K562 (cell line): ENCODE results near the gene WASL. TPM values are rescaled to one million over a fixed set of nuclear protein-coding genes. Genes with fewer than 3 reads are reported as not detected.

ENCODE experiments used
- ATAC-seq: fragments of 200-7000 bp; cut with Tn5 transposase; 3 replicates; pipeline ENCODE4 v1.9.1; 2020; ENCODE audit warnings: moderate library complexity
- BruUV-seq: library from RNA; stranded (reverse); fragments of 400-500 nt; replicated peaks from 2 replicates; lab custom pipeline; 2021; lab: Mats Ljungman, UMichigan
- CTCF ChIA-PET: fragments of 300-600 bp; formaldehyde crosslinking; extraction: SDS; loops from one replicate; lab custom pipeline; 2021; ENCODE audit warnings: low intra/inter-chr PET ratio; lab: Yijun Ruan, JAX
- POLR2A ChIA-PET: fragments of 300-600, 350-650 bp; sonication (Branson Sonifier 250); formaldehyde crosslinking; extraction: SDS; loops from one replicate; lab custom pipeline; 2021; ENCODE audit warnings: antibody characterized with exemption, inconsistent platforms; lab: Yijun Ruan, JAX
- DNase-seq, 4 experiments: peaks; one replicate each; pipeline versions ENCODE4 v3.0.0 to v3.0.0-alpha.2; 2011 to 2018; ENCODE audit warnings: low spot score in 3 of 4, mixed read lengths in 3 of 4; ENCODE audit errors: extremely low read depth in 1 of 4
- FAIRE-seq: peaks from 2 replicates; lab custom pipeline; 2011; peaks lifted over from hg19 to GRCh38; lab: Jason Lieb, UNC
- H2AFZ ChIP-seq: 2 replicates; pipeline ENCODE4 v1.6.0; 2011; ENCODE audit warnings: low read depth, low read length, control low read depth, inconsistent platforms
- H3K27ac ChIP-seq: fragments of 200-600 bp; 3 replicates; pipeline ENCODE4 v1.8.0; 2011; ENCODE audit warnings: low read depth, mild to moderate bottlenecking, control low read depth, inconsistent platforms, low read length, moderate library complexity, mixed read lengths; ENCODE audit errors: extremely low read depth
- H3K27me3 ChIP-seq, 2 experiments: fragments of 300-600 bp in 1 of 2; 2 replicates in 1 of 2; 3 replicates in 1 of 2; pipeline versions ENCODE4 v1.6.0 to v1.8.0; 2011; ENCODE audit warnings: inconsistent platforms in 2 of 2, low read length in 2 of 2, mild to moderate bottlenecking in 1 of 2, mixed read lengths in 1 of 2, moderate library complexity in 1 of 2; ENCODE audit not compliant: control insufficient read depth in 2 of 2, insufficient read depth in 2 of 2
- H3K36me3 ChIP-seq: fragments of 300-600 bp; 3 replicates; pipeline ENCODE4 v1.8.0; 2011; ENCODE audit warnings: mild to moderate bottlenecking, low read length, inconsistent platforms; ENCODE audit not compliant: control insufficient read depth, insufficient read depth
- H3K4me1 ChIP-seq, 2 experiments: fragments of 200-600 bp in 1 of 2; replicated peaks in 1 of 2; 2 replicates in 1 of 2; 3 replicates in 1 of 2; pipeline versions ENCODE4 v1.5.1 to v1.8.0; 2011; ENCODE audit warnings: inconsistent platforms in 2 of 2, low read length in 2 of 2, mild to moderate bottlenecking in 1 of 2, mixed read lengths in 1 of 2, moderate library complexity in 1 of 2; ENCODE audit not compliant: control insufficient read depth in 2 of 2, insufficient read depth in 2 of 2
- H3K4me2 ChIP-seq: 2 replicates; pipeline ENCODE4 v1.6.1; 2011; ENCODE audit warnings: low read length, control low read depth, inconsistent platforms, mixed read lengths; ENCODE audit not compliant: insufficient read depth
- H3K4me3 ChIP-seq: fragments of 200-600 bp; sonication (generic), shearing (Covaris generic); 2 replicates; pipeline ENCODE4 v1.5.1; 2016; ENCODE audit warnings: control low read depth, inconsistent platforms
- H3K79me2 ChIP-seq: fragments of 200-600 bp; 3 replicates; pipeline ENCODE4 v1.8.0; 2011; ENCODE audit warnings: low read length, inconsistent platforms; ENCODE audit not compliant: control insufficient read depth, insufficient read depth
- H3K9ac ChIP-seq, 2 experiments: 2 replicates each; pipeline versions ENCODE4 v1.6.0 to v1.6.1; 2011; ENCODE audit warnings: low read depth in 2 of 2, low read length in 2 of 2, control low read depth in 1 of 2, inconsistent platforms in 1 of 2, mild to moderate bottlenecking in 1 of 2, mixed read lengths in 1 of 2; ENCODE audit not compliant: insufficient read depth in 1 of 2
- H3K9me1 ChIP-seq: one replicate; pipeline ENCODE4 v1.6.0; 2011; ENCODE audit warnings: inconsistent platforms, mild to moderate bottlenecking, low read length, moderate library complexity; ENCODE audit not compliant: control insufficient read depth, insufficient read depth
- H3K9me3 ChIP-seq: replicated peaks from 2 replicates; pipeline ENCODE4 v1.5.1; 2011; ENCODE audit warnings: low read depth, low read length, inconsistent platforms; ENCODE audit not compliant: control insufficient read depth, insufficient read depth
- H4K20me1 ChIP-seq: replicated peaks from 2 replicates; pipeline ENCODE4 v1.6.1; 2011; ENCODE audit warnings: low read length, inconsistent platforms, mixed read lengths; ENCODE audit not compliant: control insufficient read depth, insufficient read depth
- C11orf30 ChIP-seq: fragments of 450-650 bp; IDR thresholded peaks from 2 replicates; pipeline ENCODE4 v1.6.1; 2016; ENCODE audit warnings: low read depth, mild to moderate bottlenecking
- CBX3 ChIP-seq, 2 experiments: IDR thresholded peaks; 1 replicate in 1 of 2; 2 replicates in 1 of 2; pipeline ENCODE4 v1.6.1; 2012; ENCODE audit warnings: inconsistent platforms in 2 of 2, low read length in 2 of 2, borderline replicate concordance in 1 of 2, control low read depth in 1 of 2
- GABPB2 ChIP-seq: fragments of 250-450 bp; sonication (Bioruptor Pico); conservative IDR thresholded peaks from 2 replicates; pipeline ENCODE4 v1.5.1; 2021; ENCODE audit warnings: mild to moderate bottlenecking
- HBP1 ChIP-seq: fragments of 450-650 bp; formaldehyde crosslinking; IDR thresholded peaks from 2 replicates; pipeline ENCODE4 v1.4.0; 2022; ENCODE audit warnings: missing genetic modification characterization
- HIVEP1 ChIP-seq: fragments of 250-450 bp; sonication (Bioruptor Pico); IDR thresholded peaks from 2 replicates; pipeline ENCODE4 v1.4.0; 2020; ENCODE audit warnings: mild to moderate bottlenecking
- HNRNPLL ChIP-seq: fragments of 200-400 bp; formaldehyde crosslinking; IDR thresholded peaks from 2 replicates; pipeline ENCODE4 v1.6.1; 2017; ENCODE audit warnings: low read length, low read depth, mild to moderate bottlenecking; ENCODE audit not compliant: poor library complexity, severe bottlenecking
- JUN ChIP-seq, 2 experiments: sonication (generic) in 1 of 2; formaldehyde crosslinking in 1 of 2; IDR thresholded peaks; 2 replicates each; pipeline versions ENCODE4 v1.6.1 to v1.8.0; 2012 to 2022; ENCODE audit warnings: borderline replicate concordance in 2 of 2, mild to moderate bottlenecking in 2 of 2, improper control_type of control experiment in 1 of 2, low read depth in 1 of 2, low read length in 1 of 2, missing genetic modification reagents in 1 of 2
- L3MBTL2 ChIP-seq: fragments of 450-650 bp; IDR thresholded peaks from 2 replicates; pipeline ENCODE4 v1.6.1; 2016; ENCODE audit warnings: mild to moderate bottlenecking, moderate library complexity
- MAFG ChIP-seq: fragments of 450-650 bp; conservative IDR thresholded peaks from 2 replicates; pipeline ENCODE4 v1.6.1; 2016; ENCODE audit warnings: missing genetic modification characterization, missing compliant biosample characterization
- NCOA6 ChIP-seq: fragments of 450-650 bp; IDR thresholded peaks from 2 replicates; pipeline ENCODE4 v1.6.1; 2017; ENCODE audit warnings: mild to moderate bottlenecking
- NFIX ChIP-seq: fragments of 250-450 bp; sonication (Bioruptor Pico); IDR thresholded peaks from 2 replicates; pipeline ENCODE4 v1.4.0; 2020; ENCODE audit warnings: low read depth, mild to moderate bottlenecking, moderate library complexity
- PRMT5 ChIP-seq: sonication (generic); formaldehyde crosslinking; IDR thresholded peaks from 2 replicates; pipeline ENCODE4 v1.5.0; 2020; ENCODE audit warnings: missing genetic modification reagents
- PTRF ChIP-seq: fragments of 450-650 bp; IDR thresholded peaks from 2 replicates; pipeline ENCODE4 v1.6.1; 2016; ENCODE audit warnings: mild to moderate bottlenecking, missing genetic modification characterization, missing compliant biosample characterization
- PTTG1 ChIP-seq: fragments of 450-650 bp; IDR thresholded peaks from 2 replicates; pipeline ENCODE4 v1.6.1; 2016; ENCODE audit warnings: low read depth, mild to moderate bottlenecking, missing genetic modification characterization, missing compliant biosample characterization
- SMARCA4 ChIP-seq: fragments of 450-650 bp; IDR thresholded peaks from 2 replicates; pipeline ENCODE4 v1.6.1; 2016
- SP1 ChIP-seq: sonication (generic); formaldehyde crosslinking; IDR thresholded peaks from 2 replicates; pipeline ENCODE4 v1.8.1; 2022; ENCODE audit warnings: mild to moderate bottlenecking, missing genetic modification reagents
- SREBF2 ChIP-seq: sonication (generic); formaldehyde crosslinking; IDR thresholded peaks from 2 replicates; pipeline ENCODE4 v1.4.0; 2020; ENCODE audit warnings: mild to moderate bottlenecking, missing genetic modification reagents
- TAL1 ChIP-seq: fragments of 450-650 bp; IDR thresholded peaks from 2 replicates; pipeline ENCODE4 v1.6.1; 2016; ENCODE audit warnings: mild to moderate bottlenecking
- TCF3 ChIP-seq: sonication (generic); formaldehyde crosslinking; IDR thresholded peaks from 2 replicates; pipeline ENCODE4 v1.4.0; 2020; ENCODE audit warnings: mild to moderate bottlenecking, missing genetic modification reagents
- TFAM ChIP-seq: fragments of 250-450 bp; sonication (Bioruptor Pico); conservative IDR thresholded peaks from 2 replicates; pipeline ENCODE4 v1.5.0; 2021; ENCODE audit warnings: mild to moderate bottlenecking, moderate library complexity
- XRCC3 ChIP-seq: fragments of 450-650 bp; IDR thresholded peaks from 2 replicates; pipeline ENCODE4 v1.6.1; 2017; ENCODE audit warnings: mild to moderate bottlenecking, moderate library complexity
- ZBTB43 ChIP-seq: sonication (generic); formaldehyde crosslinking; IDR thresholded peaks from 2 replicates; pipeline ENCODE4 v1.8.0; 2023; ENCODE audit warnings: mild to moderate bottlenecking, missing genetic modification reagents
- ZNF121 ChIP-seq: sonication (generic); formaldehyde crosslinking; conservative IDR thresholded peaks from 2 replicates; pipeline ENCODE4 v1.8.0; 2022; ENCODE audit warnings: missing genetic modification reagents
- ZNF184 ChIP-seq: sonication (generic); formaldehyde crosslinking; IDR thresholded peaks from 2 replicates; pipeline ENCODE4 v1.5.0; 2020; ENCODE audit warnings: missing genetic modification reagents
- ZNF316 ChIP-seq: fragments of 450-650 bp; IDR thresholded peaks from 2 replicates; pipeline ENCODE4 v1.6.1; 2016
- ZSCAN32 ChIP-seq: fragments of 450-650 bp; formaldehyde crosslinking; IDR thresholded peaks from 2 replicates; pipeline ENCODE4 v1.4.0; 2020; ENCODE audit warnings: mild to moderate bottlenecking, moderate library complexity
- whole genome bisulfite sequencing: fragments of 100-300 bp; shearing (Covaris generic); methylation state at CpG from one replicate; pipeline ENCODE4 v1.1.6; 2016; ENCODE audit warnings: low coverage, mixed read lengths; ENCODE audit not compliant: insufficient coverage; ENCODE audit errors: missing lambda C conversion rate; 5-methylcytosine and 5-hydroxymethylcytosine counted together
- in situ Hi-C: fragments of 300-500 bp; cut with MboI; formaldehyde crosslinking; loops from 4 replicates; pipeline ENCODE4 v1.15.0; 2018; ENCODE audit warnings: inconsistent platforms, mixed read lengths
- intact Hi-C: fragments of 100-400 bp; cut with micrococcal nuclease; formaldehyde crosslinking; loops from 2 replicates; pipeline ENCODE4 v1.14.2; 2022
- polyA plus RNA-seq, 8 experiments: library from polyadenylated mRNA; depleted of rRNA in 4 of 8; stranded (reverse) in 5 of 8; unstranded in 3 of 8; fragments of >200 nt; fragmentation: Nextera tagmentation in 2 of 8; fragmentation: Illumina TruSeq in 1 of 8; extraction: Ambion mirVana in 2 of 8; extraction: Trizol in 1 of 8; gene quantifications; 2 replicates each; pipeline versions ENCODE4 v1.2.1 to v1.2.3, GENCODE V29; 2011 to 2014; ENCODE audit warnings: inconsistent platforms in 1 of 8, missing spikeins in 1 of 8
- total RNA-seq, 7 experiments: library from RNA; depleted of rRNA in 6 of 7; stranded (reverse); fragments of >200 nt in 6 of 7; fragmentation: Illumina TruSeq in 2 of 7; extraction: Trizol in 2 of 7; gene quantifications; 2 replicates each; pipeline versions ENCODE4 v1.2.1 to v1.2.3, GENCODE V29; 2011 to 2021; ENCODE audit warnings: low replicate concordance in 1 of 7

Gene WASL
- total and polyA plus RNA-seq, 9 of the 15 experiments (the other 6 are each of a cell fraction or from before 2014, with no cell fraction given), result 3.2 to 13.9 (median 8.3) TPM

GRCh38 chr7:123632808-123633207 is 116.0 kb downstream of the WASL start:
- Histone ChIP-seq H3K27ac (no peak overlapping the region), H3K36me3 (no peaks in the 10 kb centered on the region), H3K9me3 (no peaks in the 10 kb centered on the region), H3K79me2 (no peaks in the 10 kb centered on the region), H3K4me3 (no peak overlapping the region), H3K4me1 (no peaks in the 10 kb centered on the region), H2AFZ (no peak overlapping the region), H3K9me1 (no peaks in the 10 kb centered on the region), H4K20me1 (no peaks in the 10 kb centered on the region), H3K4me2 (no peak overlapping the region), H3K27me3 (no peaks in the 10 kb centered on the region; a peak in 1 of 5 replicates), H3K9ac (no peak overlapping the region)
- WGBS, result 15% methylated on average over 2 of the region's 2 CpGs
- intact Hi-C loops, result no loop called here
- no peak for FAIRE-seq
- no peak for ATAC-seq
- ChIA-PET CTCF (no interaction called here), POLR2A (no interaction called here)
- in situ Hi-C loops, result no loop called here
- BruUV-seq, result no TSS peak
- no peak for DNase-seq
- TF ChIP-seq TAL1 (no peak), L3MBTL2 (no peak), ZSCAN32 (no peak), TFAM (no peak), HNRNPLL (no peak), SP1 (CRISPR knock-in tag) (no peak), JUN (IDR thresholded peaks at IDR 0.05; ENCODE audit: borderline replicate concordance, low read depth, low read length) (no peak), JUN (CRISPR knock-in tag; IDR thresholded peaks at IDR 0.05; ENCODE audit: borderline replicate concordance) (no peak), PTRF (tag) (no peak), CBX3 (IDR thresholded peaks at IDR 0.05; ENCODE audit: borderline replicate concordance in 1 of 2, low read length in 2 of 2) (no peak), XRCC3 (no peak), PRMT5 (CRISPR knock-in tag) (no peak), HBP1 (CRISPR knock-in tag) (no peak), SREBF2 (CRISPR knock-in tag) (no peak), SMARCA4 (no peak), NCOA6 (no peak), ZNF184 (CRISPR knock-in tag) (no peak), HIVEP1 (CRISPR knock-in tag) (no peak), TCF3 (CRISPR knock-in tag) (no peak), C11orf30 (peak; percentile 71), ZNF316 (peak; percentile 88), PTTG1 (tag) (no peak), ZNF121 (no peak), GABPB2 (CRISPR knock-in tag) (no peak), ZBTB43 (CRISPR knock-in tag) (no peak), NFIX (CRISPR knock-in tag) (no peak), MAFG (tag) (peak; percentile 66; the same call in 1 of the 2 replicates)
